Neuronal stem cell (in vitro differentiated cells): Measurements from ENCODE around the gene PIP5KL1.

Experiments used
- DNase-seq: peaks from one replicate; pipeline ENCODE4 v3.0.0-alpha.2; 2013; ENCODE audit warnings: low spot score
- H2AFZ ChIP-seq: one replicate; pipeline ENCODE4 v1.6.1; 2013; ENCODE audit warnings: mild to moderate bottlenecking, low read length, inconsistent platforms
- H2AK5ac ChIP-seq: 2 replicates; pipeline ENCODE4 v1.6.1; 2013; ENCODE audit warnings: low read depth, mild to moderate bottlenecking, inconsistent platforms, low read length, moderate library complexity, mixed read lengths
- H2BK120ac ChIP-seq: 2 replicates; pipeline ENCODE4 v1.6.1; 2013; ENCODE audit warnings: low read depth, mild to moderate bottlenecking, inconsistent platforms, low read length, moderate library complexity, mixed read lengths
- H2BK12ac ChIP-seq: one replicate; pipeline ENCODE4 v1.6.1; 2013; ENCODE audit warnings: low read length, inconsistent platforms
- H2BK15ac ChIP-seq: 2 replicates; pipeline ENCODE4 v1.6.1; 2013; ENCODE audit warnings: mild to moderate bottlenecking, low read length, inconsistent platforms, mixed read lengths
- H2BK5ac ChIP-seq: one replicate; pipeline ENCODE4 v1.6.1; 2013; ENCODE audit warnings: inconsistent platforms, mild to moderate bottlenecking, low read length, moderate library complexity
- H3K14ac ChIP-seq: one replicate; pipeline ENCODE4 v1.6.1; 2013; ENCODE audit warnings: low read length, inconsistent platforms
- H3K18ac ChIP-seq: 2 replicates; pipeline ENCODE4 v1.6.1; 2013; ENCODE audit warnings: low read length, inconsistent platforms
- H3K23ac ChIP-seq: 2 replicates; pipeline ENCODE4 v1.6.1; 2013; ENCODE audit warnings: low read depth, mild to moderate bottlenecking, mixed read lengths, low read length, inconsistent platforms; ENCODE audit not compliant: poor library complexity
- H3K27ac ChIP-seq: replicated peaks from 3 replicates; pipeline ENCODE4 v1.5.1; 2013; ENCODE audit warnings: low read length, inconsistent platforms
- H3K27me3 ChIP-seq, 3 experiments: 2 replicates each; pipeline ENCODE4 v1.6.1; 2013; ENCODE audit warnings: low read length in 3 of 3, mild to moderate bottlenecking in 2 of 3, inconsistent platforms in 1 of 3, low read depth in 1 of 3, mixed read lengths in 1 of 3, moderate library complexity in 1 of 3; ENCODE audit not compliant: control insufficient read depth in 3 of 3, insufficient read depth in 3 of 3
- H3K36me3 ChIP-seq, 2 donors: replicated peaks in 1 of 2; 2 replicates each; pipeline ENCODE4 v1.6.1; 2013; ENCODE audit warnings: low read length in 2 of 2; ENCODE audit not compliant: control insufficient read depth in 2 of 2, insufficient read depth in 2 of 2
- H3K4ac ChIP-seq: 2 replicates; pipeline ENCODE4 v1.6.1; 2013; ENCODE audit warnings: inconsistent platforms, mild to moderate bottlenecking, low read length, moderate library complexity
- H3K4me1 ChIP-seq, 2 donors: 1 replicate in 1 of 2; 2 replicates in 1 of 2; pipeline ENCODE4 v1.6.1; 2013; ENCODE audit warnings: low read length in 2 of 2, low read depth in 1 of 2; ENCODE audit not compliant: control insufficient read depth in 2 of 2, insufficient read depth in 1 of 2
- H3K4me2 ChIP-seq: one replicate; pipeline ENCODE4 v1.6.1; 2013; ENCODE audit warnings: mild to moderate bottlenecking, low read length, inconsistent platforms; ENCODE audit not compliant: insufficient read depth, poor library complexity, severe bottlenecking
- H3K4me3 ChIP-seq, 2 donors: 2 replicates each; pipeline ENCODE4 v1.5.1; 2013; ENCODE audit warnings: low read length in 2 of 2, mild to moderate bottlenecking in 2 of 2, inconsistent platforms in 1 of 2, moderate library complexity in 1 of 2
- H3K79me1 ChIP-seq: one replicate; pipeline ENCODE4 v1.6.1; 2013; ENCODE audit warnings: low read depth, mild to moderate bottlenecking, inconsistent platforms, low read length, moderate library complexity
- H3K9ac ChIP-seq: one replicate; pipeline ENCODE4 v1.6.1; 2013; ENCODE audit warnings: mild to moderate bottlenecking, low read depth, low read length, inconsistent platforms; ENCODE audit not compliant: poor library complexity
- H3K9me3 ChIP-seq, 2 donors: replicated peaks in 1 of 2; 2 replicates each; pipeline versions ENCODE3 to v1.6.1; 2013; ENCODE audit warnings: low read length in 2 of 2, mild to moderate bottlenecking in 2 of 2, inconsistent platforms in 1 of 2, low read depth in 1 of 2, mixed read lengths in 1 of 2, moderate library complexity in 1 of 2; ENCODE audit not compliant: control insufficient read depth in 2 of 2, insufficient read depth in 1 of 2
- H4K8ac ChIP-seq: one replicate; pipeline ENCODE4 v1.6.1; 2013; ENCODE audit warnings: low read depth, mild to moderate bottlenecking, inconsistent platforms, low read length, moderate library complexity
- H4K91ac ChIP-seq: one replicate; pipeline ENCODE4 v1.6.1; 2013; ENCODE audit warnings: low read length, low read depth, mild to moderate bottlenecking, inconsistent platforms; ENCODE audit not compliant: poor library complexity
- WGBS, 2 donors: extraction: QIAGEN DNeasy Blood & Tissue Kit; methylation state at CpG; one replicate each; pipeline ENCODE4 v1.1.7; 2013; ENCODE audit warnings: missing lambda C conversion rate in 2 of 2, mixed read lengths in 1 of 2; ENCODE audit not compliant: insufficient read length in 2 of 2, insufficient replicate concordance in 1 of 2; ENCODE audit errors: extremely low coverage in 2 of 2; 5-methylcytosine and 5-hydroxymethylcytosine counted together

The PIP5KL1 gene

GRCh38 chr9:127950513-127951289 lies 20.1 kb upstream of the PIP5KL1 start:
- Histone ChIP-seq H2BK120ac (no peak overlapping the region), H3K27ac (peak overlapping the region; percentile 59)
- no CpG with 5 or more reads among the region's 21 CpGs for WGBS, 2 donors

GRCh38 chr9:127949827-127950512 lies 19.4 kb upstream of the PIP5KL1 start:
- peak overlapping the region; percentile 2 for H2AFZ ChIP-seq
- no peak overlapping the region for H3K14ac ChIP-seq
- peak overlapping the region; percentile 13 for H3K4me2 ChIP-seq
- peak overlapping the region; percentile 59 for H3K27ac ChIP-seq
- peak overlapping the region; percentile 59 for H2BK12ac ChIP-seq
- peak overlapping the region; percentile 14 for H3K23ac ChIP-seq
- no peak overlapping the region for H3K4ac ChIP-seq
- peak overlapping the region in 1 of 2 donors; percentile 18 for H3K4me3 ChIP-seq
- peaks cover 5 to 30% of the 10 kb centered on the region in 2 donors for H3K36me3 ChIP-seq
- WGBS, 2 donors, result no CpG with 5 or more reads among the region's 17 CpGs
- DNase-seq, result no peak
- peak overlapping the region; percentile 87 for H2AK5ac ChIP-seq
- H3K79me1 ChIP-seq, result peaks cover 6% of the 10 kb centered on the region
- no peak overlapping the region for H4K91ac ChIP-seq
- peak overlapping the region; percentile 43 for H2BK5ac ChIP-seq
- peak overlapping the region; percentile 22 for H2BK15ac ChIP-seq
- H3K4me1 ChIP-seq, result peaks cover 15 to 22% of the 10 kb centered on the region in 2 donors
- H4K8ac ChIP-seq, result no peak overlapping the region
- no peaks in the 10 kb centered on the region for H3K9me3 ChIP-seq
- no peak overlapping the region for H2BK120ac ChIP-seq
- H3K27me3 ChIP-seq, result no peaks in the 10 kb centered on the region
- peak overlapping the region; percentile 91 for H3K18ac ChIP-seq
- no peak overlapping the region for H3K9ac ChIP-seq

More at GRCh38 chr9:127950513-127951289, 20.1 kb upstream of the PIP5KL1 start:
- Histone ChIP-seq H3K23ac (no peak overlapping the region), H3K4me3 (peak overlapping the region in 1 of 2 donors; percentile 18), H4K91ac (no peak overlapping the region), H3K79me1 (peaks cover 8% of the 10 kb centered on the region), H3K14ac (no peak overlapping the region), H3K9me3 (no peaks in the 10 kb centered on the region), H2BK5ac (peak overlapping the region; percentile 21), H2AK5ac (peak overlapping the region; percentile 87), H3K18ac (peak overlapping the region; percentile 91), H3K4me1 (peaks cover 17 to 22% of the 10 kb centered on the region in 2 donors), H3K27me3 (no peaks in the 10 kb centered on the region), H2BK15ac (peak overlapping the region; percentile 60), H4K8ac (no peak overlapping the region), H3K4me2 (peak overlapping the region; percentile 13), H3K4ac (no peak overlapping the region), H2BK12ac (peak overlapping the region; percentile 59), H3K9ac (peak overlapping the region; percentile 10), H2AFZ (peak overlapping the region; percentile 2), H3K36me3 (peaks cover 3 to 24% of the 10 kb centered on the region in 2 donors)
- peak; percentile 55 for DNase-seq

- H3K9ac ChIP-seq, result no peak overlapping the region
- no peak overlapping the region for H2BK120ac ChIP-seq
- peak overlapping the region; percentile 36 for H3K18ac ChIP-seq
- WGBS, 2 donors, result no CpG with 5 or more reads among the region's 17 CpGs
- peak overlapping the region; percentile 1 for H4K91ac ChIP-seq
- H3K9me3 ChIP-seq, result no peaks in the 10 kb centered on the region
- H2AK5ac ChIP-seq, result no peak overlapping the region
- H2AFZ ChIP-seq, result no peak overlapping the region
- peaks cover 3% of the 10 kb centered on the region for H3K79me1 ChIP-seq
- H2BK15ac ChIP-seq, result no peak overlapping the region
- DNase-seq, result no peak
- no peak overlapping the region for H4K8ac ChIP-seq
- no peaks in the 10 kb centered on the region for H3K27me3 ChIP-seq
- H3K27ac ChIP-seq, result no peak overlapping the region
- peak overlapping the region; percentile 15 for H3K14ac ChIP-seq
- H3K23ac ChIP-seq, result no peak overlapping the region
- peak overlapping the region; percentile 24 for H3K4ac ChIP-seq
- no peak overlapping the region for H2BK5ac ChIP-seq
- H3K4me1 ChIP-seq, result peaks cover 15 to 25% of the 10 kb centered on the region in 2 donors
- peaks cover 18 to 47% of the 10 kb centered on the region in 2 donors for H3K36me3 ChIP-seq
- H3K4me3 ChIP-seq, result no peak overlapping the region
- H3K4me2 ChIP-seq, result no peak overlapping the region
- no peak overlapping the region for H2BK12ac ChIP-seq
Measured at GRCh38 chr9:127947841-127948710, 17.5 kb upstream of the PIP5KL1 start.
